Duodenal mucosa (tissue), 2 donors: Measurements from ENCODE around the gene TXNDC12.

Experiments
- H3K27ac ChIP-seq: one replicate; pipeline ENCODE4 v1.7.0; 2013; ENCODE audit warnings: low read depth, low read length
- H3K27me3 ChIP-seq, 2 donors: one replicate each; pipeline ENCODE4 v1.7.0; 2013; ENCODE audit warnings: low read length in 2 of 2, control low read depth in 1 of 2; ENCODE audit not compliant: insufficient read depth in 2 of 2, control insufficient read depth in 1 of 2
- H3K36me3 ChIP-seq, 2 donors: one replicate each; pipeline ENCODE4 v1.7.0; 2013; ENCODE audit warnings: low read length in 2 of 2, control low read depth in 1 of 2; ENCODE audit not compliant: insufficient read depth in 2 of 2, control insufficient read depth in 1 of 2
- H3K4me1 ChIP-seq, 2 donors: one replicate each; pipeline ENCODE4 v1.7.0; 2013; ENCODE audit warnings: low read length in 2 of 2, control low read depth in 1 of 2; ENCODE audit not compliant: insufficient read depth in 2 of 2, control insufficient read depth in 1 of 2
- H3K4me3 ChIP-seq, 2 donors: one replicate each; pipeline ENCODE4 v1.7.0; 2013; ENCODE audit warnings: low read length in 2 of 2, low read depth in 1 of 2
- H3K9ac ChIP-seq, 2 donors: one replicate each; pipeline ENCODE4 v1.7.0; 2013; ENCODE audit warnings: low read length in 2 of 2, low read depth in 1 of 2
- H3K9me3 ChIP-seq, 2 donors: one replicate each; pipeline ENCODE4 v1.7.0; 2013; ENCODE audit warnings: low read length in 2 of 2, control low read depth in 1 of 2; ENCODE audit not compliant: control insufficient read depth in 1 of 2

Gene TXNDC12

DNA sequence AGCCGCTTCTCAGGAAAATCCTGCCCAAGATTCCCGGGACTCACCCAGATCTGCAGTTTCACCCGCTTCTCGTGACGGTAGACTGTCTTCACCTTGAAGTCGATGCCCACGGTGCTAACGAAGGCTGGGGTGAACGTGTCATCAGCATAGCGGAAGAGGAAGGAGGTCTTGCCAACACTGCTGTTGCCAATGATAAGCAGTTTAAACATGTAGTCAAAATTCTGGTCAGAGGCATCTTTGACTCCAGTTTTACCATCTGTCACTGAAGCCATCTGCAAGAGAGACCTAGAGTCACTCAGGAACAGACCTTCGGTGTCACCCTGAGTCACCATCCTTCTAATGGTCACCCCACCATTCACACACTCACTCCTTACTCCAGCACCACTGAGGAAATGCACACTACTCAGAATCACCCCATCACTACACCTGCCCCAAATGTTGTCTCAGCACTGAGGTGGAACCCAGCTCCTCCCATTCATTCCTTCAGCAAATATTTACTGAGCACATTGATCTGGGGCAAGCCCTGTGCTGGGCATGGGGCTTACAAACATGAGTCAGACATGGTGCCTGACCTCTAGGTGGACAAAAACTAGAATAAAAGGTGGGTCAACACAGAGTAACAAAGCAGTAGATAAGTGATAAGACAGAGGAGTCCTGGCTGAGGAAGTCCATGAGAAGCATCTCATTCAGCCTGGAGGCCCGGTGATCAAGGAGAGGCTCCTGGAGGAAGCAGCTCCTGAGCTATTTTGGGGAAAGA is 78.0 kb downstream of the TXNDC12 start:
- Histone ChIP-seq H3K4me1 (no peaks in the 10 kb centered on the region), H3K27ac (no peak overlapping the region), H3K9ac (no peak overlapping the region), H3K4me3 (no peak overlapping the region), H3K36me3 (no peaks in the 10 kb centered on the region), H3K9me3 (no peaks in the 10 kb centered on the region), H3K27me3 (no peaks in the 10 kb centered on the region)

DNA sequence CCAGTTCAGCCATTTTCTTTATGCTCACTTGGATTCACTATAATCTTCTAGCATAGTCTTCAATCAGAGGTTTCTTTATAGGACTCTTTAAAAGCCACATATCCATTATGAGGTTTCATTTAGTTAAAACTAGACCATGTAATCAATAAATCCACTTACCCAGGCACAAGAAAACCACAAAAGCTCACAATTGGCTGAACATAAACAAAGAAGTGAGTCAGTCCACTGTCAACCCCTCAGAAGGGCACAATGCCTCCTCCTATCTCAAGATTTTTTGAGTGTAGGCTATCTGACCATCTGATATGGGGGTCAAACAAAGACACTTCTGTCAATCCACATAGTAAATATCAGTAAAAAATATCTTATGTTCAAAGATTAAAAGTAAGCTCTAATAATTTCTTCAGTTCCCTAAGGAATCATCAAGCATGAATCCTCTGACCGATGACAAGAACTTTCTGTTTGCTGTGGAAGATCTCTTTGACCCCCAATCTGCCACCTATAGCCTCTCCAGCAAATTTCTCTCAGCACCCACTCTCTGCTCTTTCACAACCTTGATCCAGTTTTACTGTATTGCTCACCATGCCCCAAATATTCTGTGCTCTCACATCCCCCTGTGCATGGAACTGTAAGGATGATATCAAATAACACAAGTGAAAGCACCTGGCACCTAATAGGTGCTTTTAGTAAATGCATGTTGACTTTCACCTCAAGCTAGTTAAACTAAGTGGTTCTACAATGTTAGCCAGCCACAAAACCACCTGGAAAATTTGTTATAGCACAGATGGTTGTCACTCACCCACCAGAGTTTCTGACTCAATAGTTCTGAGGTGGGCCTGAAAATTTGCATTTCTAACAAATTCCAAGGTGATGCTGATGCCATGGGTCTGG is 81.2 kb downstream of the TXNDC12 start:
- Histone ChIP-seq H3K9ac (no peak overlapping the region), H3K4me3 (no peak overlapping the region), H3K9me3 (no peaks in the 10 kb centered on the region), H3K36me3 (no peaks in the 10 kb centered on the region), H3K27ac (no peak overlapping the region), H3K27me3 (no peaks in the 10 kb centered on the region), H3K4me1 (no peaks in the 10 kb centered on the region)
